B cell (primary cell): ENCODE results near the gene ADAMTS17.

ENCODE experiments used
- CTCF ChIP-seq: fragments of 200-600 bp; IDR thresholded peaks from one replicate; pipeline ENCODE4 v1.8.0; 2022; ENCODE audit warnings: antibody characterized with exemption, mild to moderate bottlenecking
- EZH2 ChIP-seq: IDR thresholded peaks from 2 replicates; pipeline ENCODE4 v1.6.1; 2012; ENCODE audit warnings: borderline replicate concordance, low read depth, mild to moderate bottlenecking, moderate library complexity, low read length; ENCODE audit not compliant: insufficient read depth, poor library complexity, severe bottlenecking

- TF ChIP-seq EZH2, result no peak
- TF ChIP-seq CTCF, result no peak
Observed at GRCh38 chr15:100114100-100114499, 227.7 kb downstream of the ADAMTS17 start.
